H1 (cell line): ENCODE data around the gene YARS1. TPM values are rescaled to one million over a fixed set of nuclear protein-coding genes. Genes with fewer than 3 reads are reported as not detected.

ENCODE experiments used
- CTCF ChIA-PET: fragments of 300-600 bp; sonication (Branson Sonifier 250); formaldehyde crosslinking; loops from one replicate; lab custom pipeline; 2021; ENCODE audit not compliant: partially characterized antibody; lab: Charles Lee
- POLR2A ChIA-PET: fragments of 300-600 bp; sonication (Branson Sonifier 250); formaldehyde crosslinking; loops from one replicate; lab custom pipeline; 2021; ENCODE audit warnings: inconsistent platforms; ENCODE audit not compliant: partially characterized antibody; lab: Charles Lee
- DNase-seq, 2 experiments: peaks; one replicate each; pipeline versions ENCODE4 v3.0.0 to v3.0.0-alpha.2; 2010 to 2022; ENCODE audit warnings: low spot score in 2 of 2, low read depth in 1 of 2, mixed read lengths in 1 of 2
- FAIRE-seq: peaks from 2 replicates; lab custom pipeline; 2011; peaks lifted over from hg19 to GRCh38; lab: Jason Lieb, UNC
- H2AFZ ChIP-seq: 2 replicates; pipeline ENCODE4 v1.8.1; 2012; ENCODE audit warnings: low read length, inconsistent platforms
- H2AK5ac ChIP-seq: 2 replicates; pipeline ENCODE4 v1.6.1; 2013; ENCODE audit warnings: low read depth, low read length
- H2BK120ac ChIP-seq: replicated peaks from 2 replicates; pipeline ENCODE3; 2013; ENCODE audit warnings: low read depth, low read length, inconsistent platforms
- H2BK12ac ChIP-seq: 2 replicates; pipeline ENCODE4 v1.6.1; 2013; ENCODE audit warnings: low read depth, low read length
- H2BK15ac ChIP-seq: 2 replicates; pipeline ENCODE4 v1.6.1; 2013; ENCODE audit warnings: low read length
- H2BK20ac ChIP-seq: 2 replicates; pipeline ENCODE4 v1.6.1; 2013; ENCODE audit warnings: low read length
- H2BK5ac ChIP-seq: 2 replicates; pipeline ENCODE4 v1.6.1; 2013; ENCODE audit warnings: low read depth, low read length
- H3K14ac ChIP-seq: 2 replicates; pipeline ENCODE4 v1.6.1; 2013; ENCODE audit warnings: inconsistent platforms; ENCODE audit not compliant: insufficient read length
- H3K18ac ChIP-seq: 2 replicates; pipeline ENCODE4 v1.6.1; 2013; ENCODE audit warnings: low read length; ENCODE audit errors: extremely low read depth
- H3K23ac ChIP-seq: 2 replicates; pipeline ENCODE4 v1.6.1; 2013; ENCODE audit warnings: inconsistent platforms; ENCODE audit not compliant: insufficient read length
- H3K23me2 ChIP-seq: 2 replicates; pipeline ENCODE4 v1.6.1; 2013; ENCODE audit warnings: low read depth, low read length
- H3K27ac ChIP-seq: 2 replicates; pipeline ENCODE4 v1.6.1; 2011; ENCODE audit warnings: low read depth, low read length, inconsistent platforms
- H3K27me3 ChIP-seq, 4 experiments: replicated peaks in 1 of 4; 1 replicate in 1 of 4; 2 replicates in 3 of 4; pipeline versions ENCODE4 v1.6.1 to v1.8.1; 2011 to 2013; ENCODE audit warnings: low read length in 3 of 4, mild to moderate bottlenecking in 3 of 4, inconsistent platforms in 2 of 4, mixed read lengths in 2 of 4, moderate library complexity in 1 of 4; ENCODE audit not compliant: control insufficient read depth in 3 of 4, insufficient read depth in 3 of 4; ENCODE audit errors: extremely low read depth in 1 of 4
- H3K36me3 ChIP-seq, 4 experiments: 2 replicates each; pipeline versions ENCODE4 v1.6.1 to v1.8.1; 2011 to 2013; ENCODE audit warnings: mild to moderate bottlenecking in 4 of 4, low read length in 3 of 4, moderate library complexity in 2 of 4, control low read depth in 1 of 4, inconsistent platforms in 1 of 4; ENCODE audit not compliant: insufficient read depth in 4 of 4, control insufficient read depth in 2 of 4
- H3K4ac ChIP-seq: replicated peaks from 2 replicates; pipeline ENCODE3; 2013; ENCODE audit warnings: low read length, low read depth, mixed read lengths, inconsistent platforms; ENCODE audit not compliant: insufficient read length
- H3K4me1 ChIP-seq, 4 experiments: replicated peaks in 1 of 4; 1 replicate in 1 of 4; 2 replicates in 3 of 4; pipeline versions ENCODE4 v1.6.1 to v1.8.1; 2011 to 2013; ENCODE audit warnings: low read length in 3 of 4, inconsistent platforms in 2 of 4, mixed read lengths in 1 of 4; ENCODE audit not compliant: insufficient read depth in 4 of 4, control insufficient read depth in 3 of 4
- H3K4me2 ChIP-seq, 2 experiments: 2 replicates each; pipeline versions ENCODE4 v1.6.1 to v1.8.1; 2011 to 2013; ENCODE audit warnings: low read depth in 2 of 2, low read length in 2 of 2, control low read depth in 1 of 2, inconsistent platforms in 1 of 2, mild to moderate bottlenecking in 1 of 2; ENCODE audit not compliant: insufficient read depth in 1 of 2
- H3K4me3 ChIP-seq, 4 experiments: fragments of 200-600, 300-600 bp in 1 of 4; sonication (generic), shearing (Covaris generic), sonication (Bioruptor Twin) in 1 of 4; 2 replicates each; pipeline versions ENCODE4 v1.5.1 to v1.8.1; 2011 to 2016; ENCODE audit warnings: low read length in 4 of 4, low read depth in 3 of 4, control low read depth in 2 of 4, inconsistent platforms in 2 of 4, mild to moderate bottlenecking in 2 of 4, mixed read lengths in 1 of 4, moderate library complexity in 1 of 4; ENCODE audit not compliant: insufficient read depth in 2 of 4; ENCODE audit errors: extremely low read depth in 1 of 4
- H3K56ac ChIP-seq: replicated peaks from 2 replicates; pipeline ENCODE3; 2013; ENCODE audit warnings: low read depth, mild to moderate bottlenecking, mixed read lengths, low read length, inconsistent platforms; ENCODE audit not compliant: insufficient read length
- H3K79me1 ChIP-seq: 2 replicates; pipeline ENCODE4 v1.6.1; 2013; ENCODE audit warnings: low read depth, low read length, control low read depth
- H3K79me2 ChIP-seq, 2 experiments: 2 replicates each; pipeline versions ENCODE4 v1.6.1 to v1.8.1; 2012 to 2013; ENCODE audit warnings: low read length in 2 of 2, mild to moderate bottlenecking in 2 of 2, inconsistent platforms in 1 of 2; ENCODE audit not compliant: insufficient read depth in 2 of 2, control insufficient read depth in 1 of 2
- H3K9ac ChIP-seq, 4 experiments: replicated peaks in 1 of 4; 1 replicate in 1 of 4; 2 replicates in 3 of 4; pipeline versions ENCODE4 v1.6.1 to v1.8.1; 2011 to 2013; ENCODE audit warnings: low read depth in 3 of 4, low read length in 3 of 4, control low read depth in 2 of 4, mild to moderate bottlenecking in 2 of 4, moderate library complexity in 2 of 4, inconsistent platforms in 1 of 4; ENCODE audit errors: extremely low read depth in 1 of 4
- H3K9me3 ChIP-seq, 2 experiments: 2 replicates each; pipeline versions ENCODE4 v1.6.1 to v1.8.1; 2012 to 2013; ENCODE audit warnings: mild to moderate bottlenecking in 2 of 2, moderate library complexity in 2 of 2, control low read depth in 1 of 2, inconsistent platforms in 1 of 2, low read depth in 1 of 2, low read length in 1 of 2, mixed read lengths in 1 of 2; ENCODE audit not compliant: insufficient read depth in 2 of 2
- H4K20me1 ChIP-seq, 2 experiments: replicated peaks in 1 of 2; 2 replicates each; pipeline versions ENCODE3 to v1.8.1; 2011 to 2013; ENCODE audit warnings: inconsistent platforms in 2 of 2, low read length in 2 of 2, mild to moderate bottlenecking in 1 of 2; ENCODE audit not compliant: insufficient read depth in 2 of 2, control insufficient read depth in 1 of 2
- H4K5ac ChIP-seq: 2 replicates; pipeline ENCODE4 v1.6.1; 2013; ENCODE audit warnings: low read length, low read depth, mixed read lengths, inconsistent platforms; ENCODE audit not compliant: insufficient read length
- H4K8ac ChIP-seq: 2 replicates; pipeline ENCODE4 v1.8.0; 2013; ENCODE audit warnings: mild to moderate bottlenecking, moderate library complexity, low read length, inconsistent platforms; ENCODE audit not compliant: insufficient read depth; ENCODE audit errors: extremely low read depth
- H4K91ac ChIP-seq: replicated peaks from 2 replicates; pipeline ENCODE3; 2013; ENCODE audit warnings: low read length, mixed read lengths, inconsistent platforms; ENCODE audit not compliant: insufficient read length
- BCL11A ChIP-seq, 2 experiments: IDR thresholded peaks; one replicate each; pipeline ENCODE4 v1.6.1; 2011; ENCODE audit warnings: low read depth in 2 of 2, low read length in 2 of 2, mild to moderate bottlenecking in 2 of 2
- EGR1 ChIP-seq: IDR thresholded peaks from 2 replicates; pipeline ENCODE4 v1.6.1; 2011; ENCODE audit warnings: low read depth, low read length, borderline replicate concordance
- KDM1A ChIP-seq: fragments of 200-600, 300-600 bp; sonication (generic); IDR thresholded peaks from 2 replicates; pipeline ENCODE4 v1.7.1; 2016; ENCODE audit warnings: mild to moderate bottlenecking, low read length, borderline replicate concordance
- NANOG ChIP-seq: IDR thresholded peaks from 2 replicates; pipeline ENCODE4 v1.6.1; 2011; ENCODE audit warnings: low read length, low read depth, mild to moderate bottlenecking, inconsistent platforms; ENCODE audit not compliant: insufficient read depth, poor library complexity, severe bottlenecking
- PHF8 ChIP-seq: fragments of 200-600 bp; sonication (generic); conservative IDR thresholded peaks from 2 replicates; pipeline ENCODE4 v1.7.1; 2012; ENCODE audit warnings: low read depth, mild to moderate bottlenecking, inconsistent platforms, low read length, moderate library complexity
- POU5F1 ChIP-seq: IDR thresholded peaks from 2 replicates; pipeline ENCODE4 v1.6.1; 2011; ENCODE audit warnings: low read depth, mild to moderate bottlenecking, low read length, moderate library complexity
- RBBP5 ChIP-seq: IDR thresholded peaks from 2 replicates; pipeline ENCODE4 v1.7.1; 2012; ENCODE audit warnings: low read depth, mild to moderate bottlenecking, inconsistent platforms, low read length, moderate library complexity, borderline replicate concordance
- RNF2 ChIP-seq: fragments of 200-900, 300-1000 bp; sonication (generic); IDR thresholded peaks from 2 replicates; pipeline ENCODE4 v1.7.1; 2016; ENCODE audit warnings: borderline replicate concordance, low read depth, mild to moderate bottlenecking, antibody characterized with exemption, low read length; ENCODE audit not compliant: poor library complexity, severe bottlenecking; ENCODE audit errors: missing control alignments
- SIN3A ChIP-seq, 2 experiments: IDR thresholded peaks in 1 of 2; conservative IDR thresholded peaks in 1 of 2; 2 replicates each; pipeline ENCODE4 v1.6.1; 2011 to 2012; ENCODE audit warnings: low read length in 2 of 2, improper control_type of control experiment in 1 of 2, low read depth in 1 of 2, mild to moderate bottlenecking in 1 of 2
- SP1 ChIP-seq: IDR thresholded peaks from 2 replicates; pipeline ENCODE4 v1.6.1; 2011; ENCODE audit warnings: low read depth, low read length
- SUZ12 ChIP-seq: fragments of 200-600 bp; sonication (generic); IDR thresholded peaks from 2 replicates; pipeline ENCODE4 v1.6.1; 2012; ENCODE audit warnings: mild to moderate bottlenecking, inconsistent platforms, low read length, moderate library complexity, mixed read lengths
- TBP ChIP-seq: IDR thresholded peaks from 2 replicates; pipeline ENCODE4 v1.6.1; 2011; ENCODE audit warnings: low read depth, low read length, improper control_type of control experiment
- YY1 ChIP-seq: IDR thresholded peaks from 2 replicates; pipeline ENCODE4 v1.6.1; 2011; ENCODE audit warnings: low read depth, mild to moderate bottlenecking, low read length
- WGBS, 2 experiments: shearing (Covaris generic) in 1 of 2; methylation state at CpG; one replicate each; pipeline versions ENCODE4 v1.1.6 to v1.1.7; 2013 to 2015; ENCODE audit warnings: low lambda C conversion rate in 2 of 2, mixed read lengths in 2 of 2, inconsistent platforms in 1 of 2, low coverage in 1 of 2, missing lambda C conversion rate in 1 of 2; ENCODE audit not compliant: insufficient replicate concordance in 2 of 2, insufficient coverage in 1 of 2, insufficient read length in 1 of 2; ENCODE audit errors: extremely low coverage in 1 of 2, missing lambda C conversion rate in 1 of 2; 5-methylcytosine and 5-hydroxymethylcytosine counted together
- polyA plus RNA-seq, 7 experiments: library from polyadenylated mRNA; depleted of rRNA in 3 of 7; stranded (reverse) in 5 of 7; unstranded in 2 of 7; fragments of >200 nt in 5 of 7; fragments of 200-250 nt in 2 of 7; gene quantifications; 1 replicate in 5 of 7; 2 replicates in 1 of 7; 4 replicates in 1 of 7; pipeline versions ENCODE4 v1.2.1 to v1.2.3, GENCODE V29; 2011 to 2013; ENCODE audit warnings: missing spikeins in 2 of 7, mixed read lengths in 2 of 7
- total RNA-seq: library from RNA; stranded (reverse); fragmentation: NEBNext Ultra II Directional; extraction: Animal tissue kit (Norgen Biotek cat#: 25700); gene quantifications from 2 replicates; pipeline ENCODE4 v1.2.1, GENCODE V29; 2021

Gene YARS1
- total and polyA plus RNA-seq, 2 of the 8 experiments (the other 6 are each of a cell fraction or from before 2014, with no cell fraction given) = 47.1 to 226 TPM

DNA sequence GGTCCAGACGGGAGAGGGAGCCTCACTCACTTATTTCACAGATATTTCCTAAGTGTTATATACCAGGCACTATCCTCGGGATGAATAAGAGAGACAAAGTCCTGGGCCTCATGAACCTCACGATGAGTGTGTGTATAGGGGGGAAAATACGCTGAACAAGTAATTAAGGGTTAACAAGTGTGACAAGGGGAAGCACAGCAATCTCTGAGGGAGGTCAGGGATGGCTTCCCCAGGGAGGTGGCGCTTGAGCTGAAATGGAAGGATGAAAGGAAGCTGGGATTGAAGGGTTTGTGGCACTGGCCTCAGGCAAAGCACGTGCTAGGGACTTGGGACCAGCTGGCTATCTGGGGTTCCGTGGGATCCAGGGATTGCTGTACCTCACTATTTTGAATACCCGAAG is 68.2 kb downstream of the YARS1 start:
- ChIA-PET CTCF (interaction anchor here (0.6 to 11.2 kb wide), 17 partner anchors 9 to 140 kb away, joined by 3 to 220 read pairs (median 4); no protein-coding TSS in a partner anchor), POLR2A (interaction anchor here (0.5 to 17.2 kb wide), 8 partner anchors 10 to 362 kb away, joined by 3 to 295 read pairs (median 7); no protein-coding TSS in a partner anchor)
- no peaks in the 10 kb centered on the region for H3K27me3 ChIP-seq
- no peak overlapping the region for H2AK5ac ChIP-seq
- no peak overlapping the region; the same call in 1 of the 2 replicates for H2BK5ac ChIP-seq
- no peak overlapping the region for H2BK120ac ChIP-seq
- H3K36me3 ChIP-seq = no peaks in the 10 kb centered on the region
- no peak overlapping the region for H4K91ac ChIP-seq
- H4K8ac ChIP-seq = no peak overlapping the region
- no peak overlapping the region for H2BK12ac ChIP-seq
- peaks cover 0 to 3% of the 10 kb centered on the region in 2 experiments for H4K20me1 ChIP-seq
- H4K5ac ChIP-seq = no peak overlapping the region
- no peaks in the 10 kb centered on the region for H3K9me3 ChIP-seq
- H3K23me2 ChIP-seq = peaks cover 2% of the 10 kb centered on the region; the same call in 1 of the 2 replicates
- no peak overlapping the region for H2BK20ac ChIP-seq
- H3K79me1 ChIP-seq = peaks cover 4% of the 10 kb centered on the region
- H3K79me2 ChIP-seq = no peaks in the 10 kb centered on the region
- no peak overlapping the region for H2AFZ ChIP-seq
- no peak overlapping the region for H3K18ac ChIP-seq
- no peak overlapping the region for H3K27ac ChIP-seq
- DNase-seq = no peak
- no peak for FAIRE-seq
- H3K4me3 ChIP-seq = no peak overlapping the region
- H3K56ac ChIP-seq = no peak overlapping the region
- WGBS, 2 experiments = 92% methylated on average over 8 of the region's 8 CpGs; no CpG with 5 or more reads in 1 of the 2 experiments
- H3K4me1 ChIP-seq = peaks cover 0 to 6% (median 3%) of the 10 kb centered on the region in 4 experiments
- H3K23ac ChIP-seq = no peak overlapping the region
- TF ChIP-seq POU5F1 (no peak), RBBP5 (no peak), BCL11A (IDR thresholded peaks at IDR 0.05; ENCODE audit: low read depth in 2 of 2, low read length in 2 of 2) (no peak), RNF2 (no peak), KDM1A (no peak), SP1 (no peak), SUZ12 (no peak), NANOG (no peak), YY1 (no peak), EGR1 (no peak), SIN3A (conservative IDR thresholded peaks at IDR 0.05 in 1 of 2, IDR thresholded peaks at IDR 0.05 in 1 of 2; ENCODE audit: low read depth in 1 of 2, low read length in 2 of 2) (no peak), PHF8 (no peak), TBP (no peak)
- no peak overlapping the region for H2BK15ac ChIP-seq
- H3K4me2 ChIP-seq = no peak overlapping the region
- H3K14ac ChIP-seq = no peak overlapping the region
- no peak overlapping the region for H3K4ac ChIP-seq
- no peak overlapping the region for H3K9ac ChIP-seq
